ENCODE results near the gene METRNL.
"Not testable (repeated sequence)": the region's sequence is repeated elsewhere in the genome, so short reads cannot be mapped to it uniquely, and the experiment has no call there.

The METRNL gene

DNA sequence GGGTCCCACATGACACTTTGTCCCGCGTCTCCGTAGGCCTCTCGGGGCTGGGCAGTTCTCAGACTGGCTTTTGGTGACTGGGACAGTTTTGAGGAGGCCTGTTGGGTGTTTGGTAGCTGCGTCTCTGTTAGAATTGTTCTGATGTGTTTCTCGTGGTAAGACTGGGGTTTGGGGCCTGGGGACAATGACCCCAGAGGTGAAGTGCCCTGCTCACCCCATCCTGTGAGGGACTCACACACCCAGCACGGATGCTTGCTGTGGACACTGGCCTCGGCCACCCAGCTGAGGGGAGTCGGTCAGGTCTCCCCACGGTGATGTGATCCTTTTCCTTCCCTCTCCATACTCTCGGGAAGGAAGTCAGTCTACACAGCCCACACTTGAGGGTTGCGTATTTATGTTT, 50.3 kb downstream of the METRNL start:
- Histone ChIP-seq H3K27me3 (ENCODE audit: insufficient read depth, poor library complexity, severe bottlenecking) (peaks cover 5% of the 10 kb centered on the region), H3K4me3 (ENCODE audit: severe bottlenecking) (no peak overlapping the region), H3K27ac (ENCODE audit: poor library complexity, severe bottlenecking) (no peak overlapping the region), H3K36me3 (ENCODE audit: low read depth) (no peaks in the 10 kb centered on the region), H3K4me1 (ENCODE audit: insufficient read depth, poor library complexity, severe bottlenecking) (peaks cover 3% of the 10 kb centered on the region), H3K9me3 (ENCODE audit: severe bottlenecking) (no peaks in the 10 kb centered on the region)
- ATAC-seq (ENCODE audit: low read depth) (no peak), DNase-seq (ENCODE audit: low spot score) (no peak)
- TF ChIP-seq, protein P1, sequence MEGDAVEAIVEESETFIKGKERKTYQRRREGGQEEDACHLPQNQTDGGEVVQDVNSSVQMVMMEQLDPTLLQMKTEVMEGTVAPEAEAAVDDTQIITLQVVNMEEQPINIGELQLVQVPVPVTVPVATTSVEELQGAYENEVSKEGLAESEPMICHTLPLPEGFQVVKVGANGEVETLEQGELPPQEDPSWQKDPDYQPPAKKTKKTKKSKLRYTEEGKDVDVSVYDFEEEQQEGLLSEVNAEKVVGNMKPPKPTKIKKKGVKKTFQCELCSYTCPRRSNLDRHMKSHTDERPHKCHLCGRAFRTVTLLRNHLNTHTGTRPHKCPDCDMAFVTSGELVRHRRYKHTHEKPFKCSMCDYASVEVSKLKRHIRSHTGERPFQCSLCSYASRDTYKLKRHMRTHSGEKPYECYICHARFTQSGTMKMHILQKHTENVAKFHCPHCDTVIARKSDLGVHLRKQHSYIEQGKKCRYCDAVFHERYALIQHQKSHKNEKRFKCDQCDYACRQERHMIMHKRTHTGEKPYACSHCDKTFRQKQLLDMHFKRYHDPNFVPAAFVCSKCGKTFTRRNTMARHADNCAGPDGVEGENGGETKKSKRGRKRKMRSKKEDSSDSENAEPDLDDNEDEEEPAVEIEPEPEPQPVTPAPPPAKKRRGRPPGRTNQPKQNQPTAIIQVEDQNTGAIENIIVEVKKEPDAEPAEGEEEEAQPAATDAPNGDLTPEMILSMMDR (IDR thresholded peaks at IDR 0.05; ENCODE audit: poor library complexity, severe bottlenecking) = no peak

DNA sequence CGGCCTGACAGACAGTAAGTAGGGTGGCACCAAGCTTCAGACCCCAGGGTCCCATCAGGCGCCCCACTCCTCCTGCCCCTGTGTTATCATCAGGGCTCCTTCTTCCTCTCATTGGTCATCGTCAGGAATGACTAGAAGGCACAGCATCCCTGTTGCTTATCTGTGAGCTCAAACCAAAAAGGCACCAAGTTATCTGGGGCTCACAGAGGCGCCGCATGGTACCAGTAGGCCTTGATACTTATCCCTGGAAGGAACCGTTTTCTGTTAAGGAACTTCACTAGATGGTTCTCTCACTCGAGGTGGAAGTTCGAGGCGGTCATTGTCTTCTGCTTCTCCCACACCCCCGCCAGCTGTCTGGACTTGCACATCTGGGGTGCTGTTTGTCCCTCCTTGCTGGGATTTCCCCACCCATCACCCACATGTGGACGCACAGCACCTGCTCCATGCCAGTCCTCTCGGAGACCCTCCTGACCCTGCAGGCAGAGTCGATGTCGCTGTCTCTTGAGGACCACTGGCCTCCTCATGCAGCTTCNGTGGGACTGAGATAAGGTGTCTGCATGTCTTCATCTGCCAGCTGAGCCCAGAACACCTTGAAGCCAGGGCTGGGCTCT, 52.1 kb downstream of the METRNL start:
- Histone ChIP-seq H3K27me3 (ENCODE audit: insufficient read depth, poor library complexity, severe bottlenecking) (peaks cover 5% of the 10 kb centered on the region), H3K27ac (ENCODE audit: poor library complexity, severe bottlenecking) (no peak overlapping the region), H3K9me3 (ENCODE audit: severe bottlenecking) (no peaks in the 10 kb centered on the region), H3K36me3 (ENCODE audit: low read depth) (no peaks in the 10 kb centered on the region), H3K4me3 (ENCODE audit: severe bottlenecking) (no peak overlapping the region), H3K4me1 (ENCODE audit: insufficient read depth, poor library complexity, severe bottlenecking) (no peaks in the 10 kb centered on the region)
- no peak for ATAC-seq (ENCODE audit: low read depth)
- TF ChIP-seq, protein P1 (IDR thresholded peaks at IDR 0.05; ENCODE audit: poor library complexity, severe bottlenecking) = no peak
- DNase-seq (ENCODE audit: low spot score) = no peak

DNA sequence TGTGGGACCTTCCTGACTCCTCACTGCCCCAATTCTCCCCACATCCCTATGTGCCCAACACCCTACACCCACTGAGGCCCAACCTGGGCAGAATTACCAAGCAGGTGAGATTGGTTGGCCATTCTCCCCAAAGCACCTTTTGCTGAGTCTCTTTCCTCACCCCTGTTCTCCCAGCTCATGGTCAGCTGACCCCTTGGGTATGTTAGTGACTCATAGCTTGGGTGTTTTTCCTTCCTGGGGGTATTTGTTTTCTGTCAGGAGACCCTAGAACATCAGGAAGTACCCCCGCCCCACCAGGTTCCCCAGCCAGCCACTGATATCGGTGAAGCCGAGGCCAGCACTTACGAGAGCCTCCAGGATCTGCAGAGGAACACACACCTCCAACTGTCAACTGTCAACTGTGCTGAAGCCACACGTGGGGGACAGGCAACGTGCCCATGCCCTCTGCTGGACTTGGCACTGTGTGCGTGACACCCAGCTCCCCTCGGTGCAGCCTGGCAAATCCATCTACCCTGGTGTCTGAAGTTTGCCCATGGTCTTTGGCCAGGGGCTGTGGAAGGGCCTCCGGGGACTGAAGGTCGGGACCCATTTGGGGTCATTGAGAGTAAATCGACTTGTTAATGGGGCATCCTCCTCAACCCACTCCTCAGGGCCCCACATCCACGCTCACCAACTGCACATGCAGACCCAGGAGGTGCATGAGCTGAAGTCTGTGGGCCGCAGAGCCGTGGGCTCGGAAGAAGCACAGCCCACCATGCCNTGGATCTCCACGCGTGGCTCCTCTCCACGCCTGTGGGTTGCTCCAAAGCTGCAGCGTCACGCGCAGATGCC, 53.1 kb downstream of the METRNL start:
- peaks cover 12% of the 10 kb centered on the region for H3K27me3 ChIP-seq (ENCODE audit: insufficient read depth, poor library complexity, severe bottlenecking)
- H3K27ac ChIP-seq (ENCODE audit: poor library complexity, severe bottlenecking) = no peak overlapping the region

DNA sequence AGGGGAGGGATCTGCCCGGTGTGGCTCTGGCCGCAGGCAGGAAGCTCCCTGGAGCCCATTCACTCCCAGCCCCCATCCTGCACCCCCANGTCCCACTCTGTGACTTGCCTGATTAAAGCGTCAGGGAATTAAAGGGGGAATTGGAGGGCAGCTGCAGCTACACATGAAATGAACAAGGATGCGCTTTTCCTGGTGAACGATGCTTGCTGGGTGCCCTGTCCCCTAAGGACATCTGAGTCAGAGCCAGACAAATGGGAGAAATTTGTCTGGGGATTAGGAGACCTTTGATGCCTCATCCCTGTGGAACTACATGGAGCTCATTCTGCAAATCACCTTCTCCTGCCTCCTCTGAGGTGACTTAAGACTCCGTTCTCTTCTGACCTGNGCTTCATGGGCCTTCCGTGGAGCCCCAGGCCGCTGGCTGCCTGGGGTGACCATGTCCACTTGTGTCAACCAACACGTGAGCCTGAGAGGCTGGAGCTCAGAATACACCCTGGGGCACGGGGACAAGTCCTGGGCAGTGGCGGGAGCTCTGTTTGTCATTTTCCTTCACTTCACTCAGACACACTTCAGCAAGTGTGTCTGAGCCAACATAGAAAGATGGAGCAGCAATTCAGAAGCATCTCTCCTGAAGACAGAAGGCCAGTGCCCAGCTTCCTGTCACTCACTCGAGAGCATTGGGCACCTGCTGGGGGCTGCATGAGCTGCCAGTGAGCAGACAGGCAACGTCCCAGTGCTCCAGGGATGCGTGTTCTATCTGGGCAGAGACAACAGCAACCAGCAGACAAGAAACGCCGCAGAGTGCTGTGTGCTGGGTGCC, 54.1 kb downstream of the METRNL start:
- DNase-seq (ENCODE audit: low spot score) = no peak
- TF ChIP-seq, protein P1 (IDR thresholded peaks at IDR 0.05; ENCODE audit: poor library complexity, severe bottlenecking) = no peak
- Histone ChIP-seq H3K4me3 (ENCODE audit: severe bottlenecking) (no peak overlapping the region), H3K27ac (ENCODE audit: poor library complexity, severe bottlenecking) (no peak overlapping the region), H3K27me3 (ENCODE audit: insufficient read depth, poor library complexity, severe bottlenecking) (peaks cover 12% of the 10 kb centered on the region), H3K4me1 (ENCODE audit: insufficient read depth, poor library complexity, severe bottlenecking) (no peaks in the 10 kb centered on the region), H3K36me3 (ENCODE audit: low read depth) (no peaks in the 10 kb centered on the region), H3K9me3 (ENCODE audit: severe bottlenecking) (no peaks in the 10 kb centered on the region)
- peak; percentile 94 for ATAC-seq (ENCODE audit: low read depth)

More for the DNA sequence above, 53.1 kb downstream of the METRNL start:
- H3K9me3 ChIP-seq (ENCODE audit: severe bottlenecking) = no peaks in the 10 kb centered on the region
- DNase-seq (ENCODE audit: low spot score) (no peak), ATAC-seq (ENCODE audit: low read depth) (no peak)
- no peaks in the 10 kb centered on the region for H3K36me3 ChIP-seq (ENCODE audit: low read depth)
- TF ChIP-seq, protein P1 (IDR thresholded peaks at IDR 0.05; ENCODE audit: poor library complexity, severe bottlenecking) = no peak
- H3K4me3 ChIP-seq (ENCODE audit: severe bottlenecking) = no peak overlapping the region
- no peaks in the 10 kb centered on the region for H3K4me1 ChIP-seq (ENCODE audit: insufficient read depth, poor library complexity, severe bottlenecking)

DNA sequence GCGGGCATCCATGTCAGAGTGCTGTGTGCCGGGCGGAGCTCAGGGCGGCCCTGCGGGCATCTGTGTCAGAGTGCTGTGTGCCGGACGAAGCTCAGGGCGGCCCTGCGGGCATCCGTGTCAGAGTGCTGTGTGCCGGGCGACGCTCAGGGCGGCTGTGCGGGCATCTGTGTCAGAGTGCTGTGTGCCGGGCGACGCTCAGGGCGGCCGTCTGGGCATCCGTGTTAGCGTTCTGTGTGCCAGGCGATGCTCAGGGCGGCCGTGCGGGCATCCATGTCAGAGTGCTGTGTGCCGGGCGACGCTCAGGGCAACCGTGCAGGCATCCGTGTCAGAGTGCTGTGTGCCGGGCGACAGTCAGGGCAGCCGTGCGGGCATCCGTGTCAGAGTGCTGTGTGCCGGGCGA, 55.0 kb downstream of the METRNL start:
- H3K9me3 ChIP-seq (ENCODE audit: severe bottlenecking); DNase-seq (ENCODE audit: low spot score); H3K4me3 ChIP-seq (ENCODE audit: severe bottlenecking); H3K4me1 ChIP-seq (ENCODE audit: insufficient read depth, poor library complexity, severe bottlenecking); ATAC-seq (ENCODE audit: low read depth); H3K36me3 ChIP-seq (ENCODE audit: low read depth); H3K27ac ChIP-seq (ENCODE audit: poor library complexity, severe bottlenecking): not testable (repeated sequence)
- H3K27me3 ChIP-seq (ENCODE audit: insufficient read depth, poor library complexity, severe bottlenecking) = peaks cover 12% of the 10 kb centered on the region

Measured in RWPE2 (cell line).